Thoracic aorta (tissue), 2 donors: ENCODE data around the gene ATF6. TPM values are rescaled to one million over a fixed set of nuclear protein-coding genes. Genes with fewer than 3 reads are reported as not detected.

Source experiments
- ATAC-seq: fragments of 150-250 bp; one replicate; pipeline ENCODE4 v1.8.0; 2017; ENCODE audit warnings: low read depth; ENCODE audit not compliant: insufficient number of reproducible peaks, low FRiP score
- DNase-seq: peaks from one replicate; pipeline ENCODE4 v3.0.0-alpha.2; 2020; ENCODE audit warnings: low spot score
- H3K27ac ChIP-seq, 2 donors: fragments of 200-600 bp; sonication (generic); 1 replicate in 1 of 2; 2 replicates in 1 of 2; pipeline ENCODE4 v1.5.1; 2016; ENCODE audit warnings: mild to moderate bottlenecking in 2 of 2, moderate library complexity in 2 of 2
- H3K27me3 ChIP-seq: fragments of 200-600 bp; sonication (generic); replicated peaks from 2 replicates; pipeline ENCODE4 v1.6.0; 2016; ENCODE audit warnings: mild to moderate bottlenecking; ENCODE audit not compliant: insufficient read depth
- H3K36me3 ChIP-seq: fragments of 200-600 bp; sonication (generic); one replicate; pipeline ENCODE4 v1.5.1; 2016
- H3K4me1 ChIP-seq, 2 donors: fragments of 200-600 bp; sonication (generic); 1 replicate in 1 of 2; 2 replicates in 1 of 2; pipeline versions ENCODE4 v1.5.1 to v1.6.0; 2016; ENCODE audit warnings: low read depth in 2 of 2, mild to moderate bottlenecking in 1 of 2; ENCODE audit not compliant: control insufficient read depth in 1 of 2
- H3K4me3 ChIP-seq: fragments of 200-600 bp; sonication (generic); 2 replicates; pipeline ENCODE4 v1.5.1; 2016; ENCODE audit warnings: mild to moderate bottlenecking
- H3K9me3 ChIP-seq: fragments of 200-600 bp; sonication (generic); 2 replicates; pipeline ENCODE4 v1.5.1; 2016
- CTCF ChIP-seq: fragments of 200-600 bp; sonication (generic); IDR thresholded peaks from one replicate; pipeline ENCODE4 v1.5.1; 2019; ENCODE audit warnings: antibody characterized with exemption
- total RNA-seq, 2 donors: library from RNA; depleted of rRNA; stranded (reverse); fragments of >200 nt; gene quantifications; one replicate each; pipeline versions ENCODE4 v1.1.0 to v1.2.3, GENCODE V29; 2016

Gene ATF6
- total RNA-seq, 2 donors from 2014 or later = 26.9 to 37.6 TPM

GRCh38 chr1:161844696-161845095, 78.6 kb downstream of the ATF6 start:
- ATAC-seq = no peak

GRCh38 chr1:161848676-161849075, 82.6 kb downstream of the ATF6 start:
- no peak overlapping the region for H3K27ac ChIP-seq
- no peak for ATAC-seq

More at GRCh38 chr1:161844696-161845095, 78.6 kb downstream of the ATF6 start:
- Histone ChIP-seq H3K9me3 (no peaks in the 10 kb centered on the region), H3K27ac (no peak overlapping the region), H3K4me1 (peaks cover 0 to 13% of the 10 kb centered on the region in 2 donors), H3K27me3 (no peaks in the 10 kb centered on the region), H3K36me3 (no peaks in the 10 kb centered on the region), H3K4me3 (no peak overlapping the region)
- DNase-seq = no peak
- TF ChIP-seq CTCF = no peak

GRCh38 chr1:161849518-161849917, 83.4 kb downstream of the ATF6 start:
- no peak for TF ChIP-seq CTCF
- H3K9me3 ChIP-seq = no peaks in the 10 kb centered on the region

More at GRCh38 chr1:161848676-161849075, 82.6 kb downstream of the ATF6 start:
- Histone ChIP-seq H3K36me3 (peaks cover 1% of the 10 kb centered on the region), H3K4me1 (peaks cover 0 to 6% of the 10 kb centered on the region in 2 donors), H3K27me3 (no peaks in the 10 kb centered on the region), H3K9me3 (no peaks in the 10 kb centered on the region), H3K4me3 (no peak overlapping the region)
- TF ChIP-seq CTCF = no peak
- no peak for DNase-seq

GRCh38 chr1:161855260-161855659, 89.1 kb downstream of the ATF6 start:
- Histone ChIP-seq H3K4me3 (no peak overlapping the region), H3K4me1 (no peaks in the 10 kb centered on the region), H3K36me3 (peaks cover 10% of the 10 kb centered on the region), H3K27me3 (no peaks in the 10 kb centered on the region), H3K9me3 (no peaks in the 10 kb centered on the region), H3K27ac (no peak overlapping the region)
- no peak for TF ChIP-seq CTCF
- no peak for ATAC-seq
- no peak for DNase-seq

More at GRCh38 chr1:161849518-161849917, 83.4 kb downstream of the ATF6 start:
- H3K27me3 ChIP-seq = no peaks in the 10 kb centered on the region
- H3K27ac ChIP-seq = no peak overlapping the region
- peaks cover 8% of the 10 kb centered on the region for H3K36me3 ChIP-seq
- H3K4me3 ChIP-seq = no peak overlapping the region
- no peak for DNase-seq
- no peak for ATAC-seq
- H3K4me1 ChIP-seq = no peaks in the 10 kb centered on the region

GRCh38 chr1:161858271-161858670, 92.2 kb downstream of the ATF6 start:
- Histone ChIP-seq H3K27me3 (no peaks in the 10 kb centered on the region), H3K4me1 (no peaks in the 10 kb centered on the region), H3K4me3 (no peak overlapping the region), H3K9me3 (no peaks in the 10 kb centered on the region), H3K36me3 (peaks cover 13% of the 10 kb centered on the region), H3K27ac (no peak overlapping the region)
- ATAC-seq = no peak
- no peak for TF ChIP-seq CTCF
- no peak for DNase-seq
